HG03103 (cell line): Measurements from ENCODE around the gene HASPIN.
"Not testable (repeated sequence)": the region's sequence is repeated elsewhere in the genome, so short reads cannot be mapped to it uniquely, and the experiment has no call there.

Source experiments
- ATAC-seq: cut with Tn5 transposase; IDR thresholded peaks from one replicate; pipeline ENCODE4 v1.9.1; 2021; ENCODE audit warnings: low read depth; ENCODE audit not compliant: unreplicated experiment

Gene HASPIN

DNA sequence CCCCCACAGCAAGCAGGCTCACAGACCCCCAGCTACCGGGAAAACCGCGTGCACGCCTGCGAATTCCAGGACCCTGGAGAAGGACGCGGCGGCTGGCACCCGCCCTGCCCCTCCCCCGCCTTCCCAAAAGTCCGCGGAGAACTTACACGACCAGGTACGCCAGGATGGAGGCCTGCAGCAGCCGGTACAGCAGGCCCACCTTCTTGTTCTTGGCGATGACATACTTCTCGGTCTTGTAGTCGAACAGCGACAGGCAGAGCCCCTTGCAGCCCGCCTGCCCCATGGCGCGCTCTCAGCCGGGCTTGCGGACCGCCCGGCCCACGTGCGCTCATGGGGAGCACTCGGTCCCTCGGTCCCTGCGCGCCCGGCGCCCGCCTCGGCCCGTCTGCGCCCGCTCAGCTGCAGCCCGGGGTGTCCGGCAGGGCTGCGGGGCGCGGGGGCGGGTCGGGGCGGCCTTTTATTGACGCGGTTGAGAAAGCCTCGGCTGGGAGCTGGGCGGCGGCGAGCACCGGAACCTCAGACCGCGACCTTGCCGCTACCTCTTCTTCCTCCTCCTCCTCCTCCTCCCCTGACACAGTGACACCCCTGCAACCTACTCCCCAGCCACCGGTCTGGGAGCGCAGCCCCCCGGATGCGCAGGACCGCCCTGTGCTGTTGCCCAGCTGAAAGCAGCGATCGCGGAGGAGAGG, 27.8 kb upstream of the HASPIN start, which contains the start of gene P2RX5:
TSS of gene P2RX5 (minus strand) at position 433 of the 689 bp plus-strand sequence. CDS start at position 283, 150 bp downstream.
- no peak for ATAC-seq

DNA sequence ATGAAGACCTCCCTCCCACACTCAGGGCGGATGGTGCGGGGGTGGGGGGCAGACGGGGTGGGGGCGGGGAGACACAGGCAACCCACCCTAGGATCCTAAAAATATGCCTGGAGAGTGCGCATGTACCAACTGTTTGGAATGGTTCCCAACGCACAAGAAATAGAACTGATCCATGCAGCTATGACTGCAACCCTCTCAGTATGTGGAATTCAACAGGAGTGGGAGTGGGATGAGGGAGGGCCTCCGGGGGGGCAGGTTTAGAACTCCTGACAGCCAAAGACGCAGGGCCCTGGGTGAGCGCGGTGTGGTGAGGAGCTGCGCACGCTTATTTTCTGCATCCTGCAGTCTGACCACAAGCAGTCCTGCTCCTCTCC, 26.6 kb upstream of the HASPIN start:
- no peak for ATAC-seq

DNA sequence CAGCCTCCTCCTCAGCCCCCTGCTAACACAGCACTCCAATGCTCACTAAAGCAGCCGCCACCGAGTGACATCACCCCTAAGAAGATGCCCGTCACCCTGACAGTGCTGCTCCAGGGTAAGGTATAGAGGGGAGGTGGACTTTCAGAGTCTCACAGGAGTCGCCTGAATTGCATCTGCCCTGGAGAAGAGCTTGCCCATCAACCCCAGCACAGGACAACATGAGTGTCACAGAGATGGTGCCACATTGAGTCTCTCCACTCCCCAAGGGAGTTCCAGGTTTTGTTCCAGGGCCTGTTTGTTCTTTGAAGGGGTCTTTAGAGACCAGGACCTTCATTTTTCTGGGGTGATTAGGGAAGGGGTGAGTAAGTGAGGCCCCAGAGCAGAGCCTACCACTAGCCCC, 25.6 kb upstream of the HASPIN start:
- no peak for ATAC-seq

DNA sequence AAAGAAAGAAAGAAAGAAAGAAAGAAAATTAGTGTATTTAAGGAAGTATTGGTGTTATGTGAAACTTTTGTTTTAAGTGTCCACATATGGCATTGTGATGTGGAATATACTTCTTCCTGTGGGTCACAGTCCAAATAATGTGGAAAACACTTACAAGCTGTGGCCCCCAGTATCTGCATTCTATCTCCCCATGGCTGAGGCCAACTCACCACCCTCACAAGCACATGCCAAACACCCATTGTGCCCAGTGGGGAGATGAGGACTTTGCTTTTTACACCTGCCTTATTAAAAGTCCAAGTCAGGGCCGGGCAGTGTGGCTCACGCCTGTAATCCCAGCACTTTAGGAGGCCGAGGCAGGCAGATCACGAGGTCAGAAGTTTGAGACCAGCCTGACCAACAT, 23.8 kb upstream of the HASPIN start:
- ATAC-seq: no peak

- ATAC-seq: not testable (repeated sequence)
Measured at GRCh38 chr17:3702041-3702539, 21.6 kb upstream of the HASPIN start.

- no peak for ATAC-seq
Measured at GRCh38 chr17:3704931-3705717, 18.6 kb upstream of the HASPIN start.

GRCh38 chr17:3705718-3705984, 18.1 kb upstream of the HASPIN start:
- not testable (repeated sequence) for ATAC-seq

DNA sequence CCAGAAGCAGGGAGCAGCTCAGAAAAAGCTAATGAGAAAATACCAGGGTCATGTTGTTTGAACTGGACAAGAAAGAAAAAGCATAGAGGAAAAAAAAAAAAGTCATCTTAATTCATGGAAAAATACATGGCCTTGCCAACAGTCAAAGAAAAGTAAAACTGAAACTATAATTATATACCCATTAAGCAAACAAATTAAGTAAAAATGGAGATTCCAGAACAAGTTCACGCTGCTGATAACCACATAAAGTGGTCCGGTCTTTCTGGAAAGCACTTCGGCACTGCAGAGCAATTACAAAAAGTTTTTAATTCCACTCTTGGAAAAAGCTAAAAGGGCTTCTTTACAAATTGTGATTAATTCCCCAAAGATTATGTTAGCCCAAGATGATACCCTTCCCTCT, 15.3 kb upstream of the HASPIN start:
- ATAC-seq: no peak

- peak; percentile 92 for ATAC-seq
Measured at GRCh38 chr17:3710951-3711383, 12.7 kb upstream of the HASPIN start.

DNA sequence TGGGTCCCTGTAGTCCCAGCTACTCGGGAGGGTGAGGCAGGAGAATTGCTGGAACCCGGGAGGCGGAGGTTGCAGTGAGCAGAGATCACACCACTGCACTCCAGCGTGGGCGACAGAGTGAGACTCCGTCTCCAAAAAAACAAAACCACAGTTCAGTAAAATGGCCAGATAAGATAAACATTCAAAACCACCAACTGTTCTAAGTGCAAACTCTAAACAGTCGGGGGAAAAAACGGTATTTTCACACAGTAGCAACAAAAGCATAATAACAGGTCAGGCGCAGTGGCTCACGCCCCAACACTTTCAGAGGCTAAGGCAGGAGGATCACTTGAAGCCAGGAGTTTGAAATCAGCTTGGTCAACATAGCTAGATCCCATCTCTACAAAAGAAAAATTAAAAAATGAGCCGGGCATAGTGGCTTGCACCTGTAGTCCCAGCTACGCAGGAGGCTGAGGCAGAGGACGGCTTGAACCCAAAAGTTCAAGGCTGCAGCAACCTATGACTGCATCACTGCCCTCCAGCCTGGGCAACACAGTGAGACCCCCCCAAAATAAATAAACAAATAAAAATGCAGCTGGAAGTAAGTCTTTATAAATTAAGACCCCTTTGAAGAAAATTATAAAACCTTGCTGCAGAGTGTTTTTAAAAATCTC, 10.8 kb upstream of the HASPIN start:
- no peak for ATAC-seq

GRCh38 chr17:3715296-3715695, 8.4 kb upstream of the HASPIN start:
- ATAC-seq: no peak

DNA sequence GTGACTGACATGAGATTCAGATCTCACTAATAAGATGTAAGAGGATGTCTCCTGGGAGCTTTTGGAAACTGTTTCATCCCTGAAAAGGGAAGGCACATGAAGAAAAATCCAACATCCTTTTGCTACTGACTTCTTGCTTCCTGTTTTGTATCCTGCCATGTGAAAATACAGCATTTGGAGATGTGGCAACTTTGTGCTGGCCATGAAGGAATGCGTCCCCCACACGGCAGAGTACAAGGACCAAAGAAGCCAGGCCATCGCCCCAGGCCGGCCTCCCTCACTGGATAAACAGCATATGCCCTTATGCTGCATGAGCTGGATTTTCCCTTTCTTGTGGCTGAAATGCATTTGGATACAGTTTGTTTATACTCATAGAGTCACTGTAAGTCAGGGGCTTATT, 5.5 kb upstream of the HASPIN start:
- ATAC-seq: no peak

DNA sequence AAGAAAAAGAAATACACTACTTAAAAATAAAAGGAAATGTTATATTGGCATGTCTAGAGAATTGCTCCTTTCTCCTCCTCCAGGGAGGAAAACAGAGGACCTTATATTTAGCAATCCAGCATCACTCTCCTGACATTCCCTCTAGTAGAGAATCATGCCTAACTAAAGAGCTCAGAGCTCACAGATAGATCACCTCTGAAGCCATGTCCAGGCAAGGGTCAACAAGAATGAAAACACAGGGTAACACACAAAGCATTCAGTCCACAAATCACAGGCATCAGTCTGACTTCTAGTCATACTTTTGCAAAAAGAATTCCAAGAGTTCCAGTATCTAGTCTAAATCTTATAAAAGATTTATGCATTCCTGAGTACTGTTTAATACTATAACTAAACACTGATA, 4.4 kb upstream of the HASPIN start:
- ATAC-seq: no peak

- no peak for ATAC-seq
Measured at GRCh38 chr17:3722716-3723115, 987 bp upstream of the HASPIN start.

DNA sequence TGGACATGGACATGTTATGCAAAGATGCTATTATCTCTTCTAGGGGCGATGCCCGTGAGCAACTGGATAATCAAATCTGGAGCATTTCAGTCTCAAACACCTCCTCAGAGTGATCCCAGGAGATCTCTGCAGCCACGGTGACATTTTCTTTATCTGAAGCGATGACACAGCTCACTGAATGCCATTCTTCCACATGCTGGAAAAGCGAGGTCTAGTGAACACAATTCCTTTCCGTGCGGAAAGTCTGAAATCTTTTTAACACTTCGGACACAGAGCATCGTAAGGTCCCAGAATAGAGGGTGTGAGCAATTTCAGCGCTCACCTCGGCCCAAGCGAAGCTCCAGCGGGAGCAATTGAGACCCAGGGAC, 531 bp upstream of the HASPIN start:
- ATAC-seq: no peak

GRCh38 chr17:3724378-3725077, 825 bp downstream of the HASPIN start:
- no peak for ATAC-seq

GRCh38 chr17:3727041-3727440, 3.3 kb downstream of the HASPIN start:
- no peak for ATAC-seq

DNA sequence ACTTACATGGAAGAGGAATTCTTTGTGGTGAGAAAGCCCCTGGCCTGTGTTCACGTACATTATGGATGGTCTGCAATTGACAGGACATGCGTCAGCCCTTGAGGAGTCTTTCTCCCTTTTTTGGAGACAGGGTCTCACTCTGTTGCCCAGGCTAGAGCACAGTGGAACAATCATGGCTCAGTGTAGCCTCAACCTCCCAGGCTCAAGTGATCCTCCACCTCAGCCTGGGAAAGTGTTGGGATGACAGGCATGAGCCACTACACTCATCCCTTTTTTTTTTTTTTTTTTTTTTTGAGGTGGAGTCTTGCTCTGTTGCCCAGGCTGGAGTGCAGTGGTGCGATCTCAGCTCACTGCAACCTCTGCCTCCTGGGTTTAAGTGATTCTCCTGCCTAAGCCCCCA, 4.4 kb downstream of the HASPIN start:
- not testable (repeated sequence) for ATAC-seq

- no peak for ATAC-seq
Measured at GRCh38 chr17:3729881-3730280, 6.2 kb downstream of the HASPIN start.

GRCh38 chr17:3730881-3731429, 7.3 kb downstream of the HASPIN start:
- no peak for ATAC-seq

GRCh38 chr17:3732210-3732621, 8.5 kb downstream of the HASPIN start:
- ATAC-seq: no peak
